IMR-90 (cell line): ENCODE measurements around the gene RCAN2. TPM values are rescaled to one million over a fixed set of nuclear protein-coding genes. Genes with fewer than 3 reads are reported as not detected.

Source experiments
- ATAC-seq: fragments of 200-7000 bp; cut with Tn5 transposase; 2 replicates; pipeline ENCODE4 v1.9.1; 2020; ENCODE audit warnings: low read depth, mild to moderate bottlenecking, moderate library complexity
- BruUV-seq: library from RNA; stranded (reverse); fragments of 400-500 nt; replicated peaks from 2 replicates; lab custom pipeline; 2021; lab: Mats Ljungman, UMichigan
- CTCF ChIA-PET: fragments of 300-600 bp; formaldehyde crosslinking; extraction: SDS; loops from one replicate; lab custom pipeline; 2021; ENCODE audit warnings: antibody characterized with exemption; lab: Yijun Ruan, JAX
- POLR2A ChIA-PET: fragments of 300-600 bp; sonication (Branson Sonifier 250); formaldehyde crosslinking; loops from one replicate; lab custom pipeline; 2022; ENCODE audit warnings: antibody characterized with exemption; ENCODE audit not compliant: unreplicated experiment; lab: Charles Lee
- DNase-seq: peaks from one replicate; pipeline ENCODE4 v3.0.0; 2013
- H2AFZ ChIP-seq: replicated peaks from 2 replicates; pipeline ENCODE3; 2013; ENCODE audit warnings: low read length, mild to moderate bottlenecking; ENCODE audit not compliant: poor library complexity
- H2AK5ac ChIP-seq: 2 replicates; pipeline ENCODE4 v1.6.1; 2013; ENCODE audit warnings: low read depth, low read length, inconsistent platforms
- H2AK9ac ChIP-seq: replicated peaks from 2 replicates; pipeline ENCODE3; 2013; ENCODE audit warnings: mild to moderate bottlenecking, low read depth, low read length, moderate library complexity; ENCODE audit not compliant: poor library complexity
- H2BK120ac ChIP-seq: 2 replicates; pipeline ENCODE4 v1.6.1; 2013; ENCODE audit warnings: low read depth, low read length, inconsistent platforms
- H2BK15ac ChIP-seq: 3 replicates; pipeline ENCODE4 v1.6.1; 2013; ENCODE audit warnings: low read depth, low read length, inconsistent platforms
- H2BK20ac ChIP-seq: 2 replicates; pipeline ENCODE4 v1.6.1; 2013; ENCODE audit warnings: low read depth, mild to moderate bottlenecking, inconsistent platforms, low read length, moderate library complexity
- H2BK5ac ChIP-seq: 2 replicates; pipeline ENCODE4 v1.6.1; 2013; ENCODE audit warnings: mild to moderate bottlenecking, low read depth, low read length, inconsistent platforms; ENCODE audit not compliant: poor library complexity, severe bottlenecking
- H3K14ac ChIP-seq: replicated peaks from 2 replicates; pipeline ENCODE4 v1.6.1; 2013; ENCODE audit warnings: low read depth, low read length, inconsistent platforms
- H3K18ac ChIP-seq: 2 replicates; pipeline ENCODE4 v1.6.1; 2013; ENCODE audit warnings: low read depth, low read length, control low read depth
- H3K23ac ChIP-seq: 2 replicates; pipeline ENCODE4 v1.6.1; 2013; ENCODE audit warnings: low read depth, low read length, inconsistent platforms
- H3K27ac ChIP-seq: 2 replicates; pipeline ENCODE4 v1.5.1; 2013; ENCODE audit warnings: mild to moderate bottlenecking, control low read depth, low read length; ENCODE audit not compliant: insufficient read depth
- H3K27me3 ChIP-seq: 2 replicates; pipeline ENCODE4 v1.6.1; 2013; ENCODE audit warnings: low read length; ENCODE audit not compliant: control insufficient read depth, insufficient read depth
- H3K36me3 ChIP-seq: 2 replicates; pipeline ENCODE4 v1.6.1; 2013; ENCODE audit warnings: low read length, mixed read lengths; ENCODE audit not compliant: control insufficient read depth, insufficient read depth
- H3K4ac ChIP-seq: 2 replicates; pipeline ENCODE4 v1.6.1; 2013; ENCODE audit warnings: low read depth, low read length, inconsistent platforms
- H3K4me1 ChIP-seq: 2 replicates; pipeline ENCODE4 v1.6.1; 2013; ENCODE audit warnings: low read length, mixed read lengths; ENCODE audit not compliant: control insufficient read depth, insufficient read depth
- H3K4me2 ChIP-seq: 2 replicates; pipeline ENCODE4 v1.6.1; 2013; ENCODE audit warnings: low read depth, mild to moderate bottlenecking, control low read depth, low read length, moderate library complexity
- H3K4me3 ChIP-seq: 2 replicates; pipeline ENCODE4 v1.5.1; 2013; ENCODE audit warnings: low read depth, mild to moderate bottlenecking, control low read depth, low read length, moderate library complexity; ENCODE audit not compliant: insufficient read depth
- H3K56ac ChIP-seq: 2 replicates; pipeline ENCODE4 v1.6.1; 2013; ENCODE audit warnings: low read length, inconsistent platforms; ENCODE audit not compliant: insufficient read depth; ENCODE audit errors: extremely low read depth
- H3K79me1 ChIP-seq, 2 experiments: 2 replicates each; pipeline ENCODE4 v1.6.1; 2013; ENCODE audit warnings: low read length in 2 of 2, inconsistent platforms in 1 of 2, low read depth in 1 of 2
- H3K9ac ChIP-seq: 2 replicates; pipeline ENCODE4 v1.6.1; 2013; ENCODE audit warnings: low read depth, low read length, control low read depth
- H3K9me1 ChIP-seq: 2 replicates; pipeline ENCODE4 v1.6.1; 2013; ENCODE audit warnings: low read length, inconsistent platforms; ENCODE audit not compliant: insufficient read depth
- H3K9me3 ChIP-seq: 2 replicates; pipeline ENCODE4 v1.6.1; 2013; ENCODE audit warnings: low read length; ENCODE audit not compliant: control insufficient read depth, insufficient read depth
- H4K20me1 ChIP-seq: 2 replicates; pipeline ENCODE4 v1.6.1; 2013; ENCODE audit warnings: low read length, inconsistent platforms; ENCODE audit not compliant: insufficient read depth
- H4K5ac ChIP-seq: 2 replicates; pipeline ENCODE4 v1.6.1; 2013; ENCODE audit warnings: mild to moderate bottlenecking, low read depth, low read length, control low read depth
- H4K8ac ChIP-seq, 2 experiments: 2 replicates each; pipeline ENCODE4 v1.6.1; 2013; ENCODE audit warnings: low read depth in 2 of 2, low read length in 2 of 2, control low read depth in 1 of 2, inconsistent platforms in 1 of 2
- H4K91ac ChIP-seq: 2 replicates; pipeline ENCODE4 v1.6.1; 2013; ENCODE audit warnings: low read depth, low read length, inconsistent platforms; ENCODE audit not compliant: insufficient read depth
- FOS ChIP-seq: fragments of 150-350 bp; IDR thresholded peaks from 2 replicates; pipeline ENCODE4 v1.6.1; 2016; ENCODE audit warnings: low read depth, low read length
- MAZ ChIP-seq: IDR thresholded peaks from 2 replicates; pipeline ENCODE4 v1.6.1; 2012; ENCODE audit warnings: low read depth, mild to moderate bottlenecking, low read length, improper control_type of control experiment, moderate library complexity, borderline replicate concordance
- NFE2L2 ChIP-seq: fragments of 150-350 bp; IDR thresholded peaks from 2 replicates; pipeline ENCODE4 v1.6.1; 2016; ENCODE audit warnings: low read depth, mild to moderate bottlenecking, low read length
- RCOR1 ChIP-seq: IDR thresholded peaks from 2 replicates; pipeline ENCODE4 v1.6.1; 2012; ENCODE audit warnings: mild to moderate bottlenecking, low read length, improper control_type of control experiment; ENCODE audit not compliant: insufficient replicate concordance
- WGBS, 2 experiments: methylation state at CpG; one replicate each; pipeline versions ENCODE4 v1.1.5 to v1.1.7; 2013; ENCODE audit warnings: missing lambda C conversion rate in 2 of 2; ENCODE audit not compliant: insufficient read length in 1 of 2; ENCODE audit errors: extremely low coverage in 2 of 2; 5-methylcytosine and 5-hydroxymethylcytosine counted together
- dilution Hi-C: fragments of 300-500 bp; cut with HindIII; formaldehyde crosslinking; loops from one replicate; pipeline ENCODE4 v1.14.3; 2018; ENCODE audit warnings: low sequenced_read_pairs; ENCODE audit not compliant: unreplicated experiment
- in situ Hi-C: fragments of 300-500 bp; cut with MboI; formaldehyde crosslinking; loops from 3 replicates; pipeline ENCODE4 v1.14.3; 2019; ENCODE audit warnings: low sequenced_read_pairs, inconsistent platforms, mixed read lengths
- intact Hi-C: fragments of 100-400 bp; cut with micrococcal nuclease; formaldehyde crosslinking; loops from 2 replicates; pipeline ENCODE4 v1.10.0; 2022
- polyA plus RNA-seq, 3 experiments: library from polyadenylated mRNA; depleted of rRNA; stranded (reverse); fragments of >200 nt; gene quantifications; 2 replicates each; pipeline ENCODE4 v1.2.3, GENCODE V29; 2012; ENCODE audit warnings: low replicate concordance in 1 of 3
- total RNA-seq: library from RNA; depleted of rRNA; stranded (reverse); fragments of >200 nt; gene quantifications from 2 replicates; pipeline ENCODE4 v1.2.3, GENCODE V29; 2012
- TF ChIP-seq, protein P1 (sequence below): fragments of 150-350 bp; IDR thresholded peaks from 2 replicates; pipeline ENCODE4 v1.6.1; 2017; ENCODE audit warnings: mild to moderate bottlenecking, antibody characterized with exemption, low read length, low read depth
- TF ChIP-seq, protein P2 (sequence below): conservative IDR thresholded peaks from 2 replicates; pipeline ENCODE4 v1.5.1; 2012; ENCODE audit warnings: mild to moderate bottlenecking, low read depth, low read length, improper control_type of control experiment

Gene RCAN2
- total and polyA plus RNA-seq, 2 of the 4 experiments (the other 2 are of a cell fraction), result 1.3 to 1.8 TPM

DNA sequence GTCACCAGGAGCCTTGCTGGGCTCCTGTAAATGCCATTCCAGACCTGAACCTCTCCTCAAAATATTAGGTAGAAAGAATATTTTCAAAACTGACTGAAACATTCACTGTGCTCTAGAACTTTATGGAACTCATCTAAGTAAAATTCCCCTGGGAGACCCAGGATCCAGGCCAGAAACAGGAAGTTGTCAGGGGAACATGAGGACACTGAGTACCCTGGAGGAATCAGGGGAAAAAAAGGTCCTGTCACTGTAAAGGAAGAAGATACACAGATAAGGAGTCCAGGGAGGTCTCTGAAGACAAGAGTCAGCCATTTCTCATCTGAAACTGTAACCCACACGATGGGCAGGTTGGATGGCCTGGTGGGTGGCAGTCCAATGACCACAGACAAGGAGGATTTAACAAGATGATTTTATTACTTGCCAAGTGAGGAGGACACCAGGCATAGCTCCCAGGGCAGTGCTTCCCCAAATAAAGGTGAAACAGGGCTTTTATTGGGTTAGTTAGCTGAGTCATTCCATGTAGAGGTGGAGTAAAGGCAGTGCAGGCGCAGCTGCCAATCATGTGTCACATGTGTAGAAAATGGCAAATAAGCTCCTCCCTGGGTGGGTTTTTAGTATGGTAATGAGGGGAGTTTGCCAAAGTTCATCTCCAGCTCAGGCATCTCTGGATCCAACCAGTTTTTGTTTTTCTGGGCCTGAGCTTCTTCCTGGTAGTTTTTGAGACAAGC, 138.5 kb downstream of the RCAN2 start:
- H3K9me1 ChIP-seq, result no peaks in the 10 kb centered on the region
- no peaks in the 10 kb centered on the region for H4K20me1 ChIP-seq
- H3K79me1 ChIP-seq, result no peaks in the 10 kb centered on the region
- POLR2A ChIA-PET, result no interaction called here
- ATAC-seq (no peak), DNase-seq (no peak)
- in situ Hi-C loops (no loop called here), dilution Hi-C loops (no loop called here), intact Hi-C loops (no loop called here)
- H3K14ac ChIP-seq, result no peak overlapping the region
- no peak overlapping the region for H3K56ac ChIP-seq
- H2BK120ac ChIP-seq, result no peak overlapping the region
- no peak overlapping the region for H3K18ac ChIP-seq
- H2BK20ac ChIP-seq, result no peak overlapping the region
- no peak overlapping the region for H4K91ac ChIP-seq
- no peak overlapping the region for H4K8ac ChIP-seq
- H3K27me3 ChIP-seq, result no peaks in the 10 kb centered on the region
- H3K4me3 ChIP-seq, result no peak overlapping the region
- no peak overlapping the region for H2AK5ac ChIP-seq
- no peak overlapping the region for H3K4me2 ChIP-seq
- CTCF ChIA-PET, result no interaction called here
- no peak overlapping the region for H2BK5ac ChIP-seq
- H3K36me3 ChIP-seq, result no peaks in the 10 kb centered on the region
- H2AK9ac ChIP-seq, result no peak overlapping the region
- TF ChIP-seq MAZ, result no peak
- no peak for TF ChIP-seq FOS
- TF ChIP-seq RCOR1, result no peak
- TF ChIP-seq, protein P1, sequence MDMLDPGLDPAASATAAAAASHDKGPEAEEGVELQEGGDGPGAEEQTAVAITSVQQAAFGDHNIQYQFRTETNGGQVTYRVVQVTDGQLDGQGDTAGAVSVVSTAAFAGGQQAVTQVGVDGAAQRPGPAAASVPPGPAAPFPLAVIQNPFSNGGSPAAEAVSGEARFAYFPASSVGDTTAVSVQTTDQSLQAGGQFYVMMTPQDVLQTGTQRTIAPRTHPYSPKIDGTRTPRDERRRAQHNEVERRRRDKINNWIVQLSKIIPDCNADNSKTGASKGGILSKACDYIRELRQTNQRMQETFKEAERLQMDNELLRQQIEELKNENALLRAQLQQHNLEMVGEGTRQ, result no peak
- no peak for TF ChIP-seq NFE2L2
- TF ChIP-seq, protein P2, sequence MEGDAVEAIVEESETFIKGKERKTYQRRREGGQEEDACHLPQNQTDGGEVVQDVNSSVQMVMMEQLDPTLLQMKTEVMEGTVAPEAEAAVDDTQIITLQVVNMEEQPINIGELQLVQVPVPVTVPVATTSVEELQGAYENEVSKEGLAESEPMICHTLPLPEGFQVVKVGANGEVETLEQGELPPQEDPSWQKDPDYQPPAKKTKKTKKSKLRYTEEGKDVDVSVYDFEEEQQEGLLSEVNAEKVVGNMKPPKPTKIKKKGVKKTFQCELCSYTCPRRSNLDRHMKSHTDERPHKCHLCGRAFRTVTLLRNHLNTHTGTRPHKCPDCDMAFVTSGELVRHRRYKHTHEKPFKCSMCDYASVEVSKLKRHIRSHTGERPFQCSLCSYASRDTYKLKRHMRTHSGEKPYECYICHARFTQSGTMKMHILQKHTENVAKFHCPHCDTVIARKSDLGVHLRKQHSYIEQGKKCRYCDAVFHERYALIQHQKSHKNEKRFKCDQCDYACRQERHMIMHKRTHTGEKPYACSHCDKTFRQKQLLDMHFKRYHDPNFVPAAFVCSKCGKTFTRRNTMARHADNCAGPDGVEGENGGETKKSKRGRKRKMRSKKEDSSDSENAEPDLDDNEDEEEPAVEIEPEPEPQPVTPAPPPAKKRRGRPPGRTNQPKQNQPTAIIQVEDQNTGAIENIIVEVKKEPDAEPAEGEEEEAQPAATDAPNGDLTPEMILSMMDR, result no peak
- no peak overlapping the region for H3K9ac ChIP-seq
- H2BK15ac ChIP-seq, result no peak overlapping the region
- 40% methylated on average over 1 of the region's 2 CpGs; no CpG with 5 or more reads in 1 of the 2 experiments for WGBS, 2 experiments
- H2AFZ ChIP-seq, result no peak overlapping the region
- no peaks in the 10 kb centered on the region for H3K9me3 ChIP-seq
- no peak overlapping the region for H4K5ac ChIP-seq
- H3K4me1 ChIP-seq, result no peaks in the 10 kb centered on the region
- H3K4ac ChIP-seq, result no peak overlapping the region
- H3K23ac ChIP-seq, result no peak overlapping the region
- H3K27ac ChIP-seq, result no peak overlapping the region
- BruUV-seq, result no TSS peak
